HG02885 (cell line): ENCODE results near the gene TP53.
"Not testable (repeated sequence)": the region's sequence is repeated elsewhere in the genome, so short reads cannot be mapped to it uniquely, and the experiment has no call there.

Experiments used
- ATAC-seq: cut with Tn5 transposase; IDR thresholded peaks from one replicate; pipeline ENCODE4 v1.9.1; 2021; ENCODE audit warnings: mild to moderate bottlenecking; ENCODE audit not compliant: unreplicated experiment, poor library complexity

Gene TP53

GRCh38 chr17:7684851-7685532, 2.3 kb downstream of the TP53 start:
- no peak for ATAC-seq

GRCh38 chr17:7677388-7678067, 9.8 kb downstream of the TP53 start:
- no peak for ATAC-seq

- no peak for ATAC-seq
These were observed 10.8 kb downstream of the TP53 start for GRCh38 chr17:7676533-7676932.

- ATAC-seq: no peak
These were observed 12.4 kb downstream of the TP53 start for GRCh38 chr17:7674934-7675333.

- no peak for ATAC-seq
These were observed 14.1 kb downstream of the TP53 start for GRCh38 chr17:7673239-7673638.

- ATAC-seq: no peak
These were observed 18.8 kb downstream of the TP53 start for GRCh38 chr17:7668482-7668881.

- ATAC-seq: no peak
These were observed 19.5 kb downstream of the TP53 start for GRCh38 chr17:7667656-7668406.

GRCh38 chr17:7656958-7657609, 30.2 kb downstream of the TP53 start:
- no peak for ATAC-seq

- no peak for ATAC-seq
These were observed 31.8 kb downstream of the TP53 start for GRCh38 chr17:7655541-7655840.

GRCh38 chr17:7654832-7655540, 32.3 kb downstream of the TP53 start:
- ATAC-seq: no peak

GRCh38 chr17:7652388-7653356, 34.6 kb downstream of the TP53 start:
- ATAC-seq: no peak

GRCh38 chr17:7651665-7652387, 35.5 kb downstream of the TP53 start:
- no peak for ATAC-seq

GRCh38 chr17:7651097-7651664, 36.1 kb downstream of the TP53 start:
- ATAC-seq: no peak

GRCh38 chr17:7650509-7651096, 36.7 kb downstream of the TP53 start, which contains the start of gene ATP1B2:
Gene ATP1B2 (plus strand): TSS chr17:7650926. CDS start chr17:7651519, 593 bp downstream.
- ATAC-seq: no peak

GRCh38 chr17:7647018-7647417, 40.3 kb downstream of the TP53 start:
- ATAC-seq: no peak

- no peak for ATAC-seq
These were observed 40.8 kb downstream of the TP53 start for GRCh38 chr17:7646457-7646856.

GRCh38 chr17:7644775-7645174, 42.5 kb downstream of the TP53 start:
- no peak for ATAC-seq

GRCh38 chr17:7641635-7642034, 45.7 kb downstream of the TP53 start:
- not testable (repeated sequence) for ATAC-seq
